ENCODE measurements around the gene TTC33.

GRCh38 chr5:40616781-40617180 lies 139.0 kb downstream of the TTC33 start:
- TF ChIP-seq, protein P1, sequence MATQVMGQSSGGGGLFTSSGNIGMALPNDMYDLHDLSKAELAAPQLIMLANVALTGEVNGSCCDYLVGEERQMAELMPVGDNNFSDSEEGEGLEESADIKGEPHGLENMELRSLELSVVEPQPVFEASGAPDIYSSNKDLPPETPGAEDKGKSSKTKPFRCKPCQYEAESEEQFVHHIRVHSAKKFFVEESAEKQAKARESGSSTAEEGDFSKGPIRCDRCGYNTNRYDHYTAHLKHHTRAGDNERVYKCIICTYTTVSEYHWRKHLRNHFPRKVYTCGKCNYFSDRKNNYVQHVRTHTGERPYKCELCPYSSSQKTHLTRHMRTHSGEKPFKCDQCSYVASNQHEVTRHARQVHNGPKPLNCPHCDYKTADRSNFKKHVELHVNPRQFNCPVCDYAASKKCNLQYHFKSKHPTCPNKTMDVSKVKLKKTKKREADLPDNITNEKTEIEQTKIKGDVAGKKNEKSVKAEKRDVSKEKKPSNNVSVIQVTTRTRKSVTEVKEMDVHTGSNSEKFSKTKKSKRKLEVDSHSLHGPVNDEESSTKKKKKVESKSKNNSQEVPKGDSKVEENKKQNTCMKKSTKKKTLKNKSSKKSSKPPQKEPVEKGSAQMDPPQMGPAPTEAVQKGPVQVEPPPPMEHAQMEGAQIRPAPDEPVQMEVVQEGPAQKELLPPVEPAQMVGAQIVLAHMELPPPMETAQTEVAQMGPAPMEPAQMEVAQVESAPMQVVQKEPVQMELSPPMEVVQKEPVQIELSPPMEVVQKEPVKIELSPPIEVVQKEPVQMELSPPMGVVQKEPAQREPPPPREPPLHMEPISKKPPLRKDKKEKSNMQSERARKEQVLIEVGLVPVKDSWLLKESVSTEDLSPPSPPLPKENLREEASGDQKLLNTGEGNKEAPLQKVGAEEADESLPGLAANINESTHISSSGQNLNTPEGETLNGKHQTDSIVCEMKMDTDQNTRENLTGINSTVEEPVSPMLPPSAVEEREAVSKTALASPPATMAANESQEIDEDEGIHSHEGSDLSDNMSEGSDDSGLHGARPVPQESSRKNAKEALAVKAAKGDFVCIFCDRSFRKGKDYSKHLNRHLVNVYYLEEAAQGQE (IDR thresholded peaks at IDR 0.05; ENCODE audit: insufficient read depth in 1 of 2, low read depth in 2 of 2, low read length in 1 of 2) = no peak
- TF ChIP-seq POLR2AphosphoS5 (IDR thresholded peaks at IDR 0.05; ENCODE audit: low read depth, low read length) = no peak
